Neuronal stem cell (in vitro differentiated cells): ENCODE data around the gene SH3RF2.

Experiments
- DNase-seq: peaks from one replicate; pipeline ENCODE4 v3.0.0-alpha.2; 2013; ENCODE audit warnings: low spot score
- H2AFZ ChIP-seq: one replicate; pipeline ENCODE4 v1.6.1; 2013; ENCODE audit warnings: mild to moderate bottlenecking, low read length, inconsistent platforms
- H2AK5ac ChIP-seq: 2 replicates; pipeline ENCODE4 v1.6.1; 2013; ENCODE audit warnings: low read depth, mild to moderate bottlenecking, inconsistent platforms, low read length, moderate library complexity, mixed read lengths
- H2BK120ac ChIP-seq: 2 replicates; pipeline ENCODE4 v1.6.1; 2013; ENCODE audit warnings: low read depth, mild to moderate bottlenecking, inconsistent platforms, low read length, moderate library complexity, mixed read lengths
- H2BK12ac ChIP-seq: one replicate; pipeline ENCODE4 v1.6.1; 2013; ENCODE audit warnings: low read length, inconsistent platforms
- H2BK15ac ChIP-seq: 2 replicates; pipeline ENCODE4 v1.6.1; 2013; ENCODE audit warnings: mild to moderate bottlenecking, low read length, inconsistent platforms, mixed read lengths
- H2BK5ac ChIP-seq: one replicate; pipeline ENCODE4 v1.6.1; 2013; ENCODE audit warnings: inconsistent platforms, mild to moderate bottlenecking, low read length, moderate library complexity
- H3K14ac ChIP-seq: one replicate; pipeline ENCODE4 v1.6.1; 2013; ENCODE audit warnings: low read length, inconsistent platforms
- H3K18ac ChIP-seq: 2 replicates; pipeline ENCODE4 v1.6.1; 2013; ENCODE audit warnings: low read length, inconsistent platforms
- H3K23ac ChIP-seq: 2 replicates; pipeline ENCODE4 v1.6.1; 2013; ENCODE audit warnings: low read depth, mild to moderate bottlenecking, mixed read lengths, low read length, inconsistent platforms; ENCODE audit not compliant: poor library complexity
- H3K27ac ChIP-seq: replicated peaks from 3 replicates; pipeline ENCODE4 v1.5.1; 2013; ENCODE audit warnings: low read length, inconsistent platforms
- H3K27me3 ChIP-seq, 3 experiments: 2 replicates each; pipeline ENCODE4 v1.6.1; 2013; ENCODE audit warnings: low read length in 3 of 3, mild to moderate bottlenecking in 2 of 3, inconsistent platforms in 1 of 3, low read depth in 1 of 3, mixed read lengths in 1 of 3, moderate library complexity in 1 of 3; ENCODE audit not compliant: control insufficient read depth in 3 of 3, insufficient read depth in 3 of 3
- H3K36me3 ChIP-seq, 2 donors: replicated peaks in 1 of 2; 2 replicates each; pipeline ENCODE4 v1.6.1; 2013; ENCODE audit warnings: low read length in 2 of 2; ENCODE audit not compliant: control insufficient read depth in 2 of 2, insufficient read depth in 2 of 2
- H3K4ac ChIP-seq: 2 replicates; pipeline ENCODE4 v1.6.1; 2013; ENCODE audit warnings: inconsistent platforms, mild to moderate bottlenecking, low read length, moderate library complexity
- H3K4me1 ChIP-seq, 2 donors: 1 replicate in 1 of 2; 2 replicates in 1 of 2; pipeline ENCODE4 v1.6.1; 2013; ENCODE audit warnings: low read length in 2 of 2, low read depth in 1 of 2; ENCODE audit not compliant: control insufficient read depth in 2 of 2, insufficient read depth in 1 of 2
- H3K4me2 ChIP-seq: one replicate; pipeline ENCODE4 v1.6.1; 2013; ENCODE audit warnings: mild to moderate bottlenecking, low read length, inconsistent platforms; ENCODE audit not compliant: insufficient read depth, poor library complexity, severe bottlenecking
- H3K4me3 ChIP-seq, 2 donors: 2 replicates each; pipeline ENCODE4 v1.5.1; 2013; ENCODE audit warnings: low read length in 2 of 2, mild to moderate bottlenecking in 2 of 2, inconsistent platforms in 1 of 2, moderate library complexity in 1 of 2
- H3K79me1 ChIP-seq: one replicate; pipeline ENCODE4 v1.6.1; 2013; ENCODE audit warnings: low read depth, mild to moderate bottlenecking, inconsistent platforms, low read length, moderate library complexity
- H3K9ac ChIP-seq: one replicate; pipeline ENCODE4 v1.6.1; 2013; ENCODE audit warnings: mild to moderate bottlenecking, low read depth, low read length, inconsistent platforms; ENCODE audit not compliant: poor library complexity
- H3K9me3 ChIP-seq, 2 donors: replicated peaks in 1 of 2; 2 replicates each; pipeline versions ENCODE3 to v1.6.1; 2013; ENCODE audit warnings: low read length in 2 of 2, mild to moderate bottlenecking in 2 of 2, inconsistent platforms in 1 of 2, low read depth in 1 of 2, mixed read lengths in 1 of 2, moderate library complexity in 1 of 2; ENCODE audit not compliant: control insufficient read depth in 2 of 2, insufficient read depth in 1 of 2
- H4K8ac ChIP-seq: one replicate; pipeline ENCODE4 v1.6.1; 2013; ENCODE audit warnings: low read depth, mild to moderate bottlenecking, inconsistent platforms, low read length, moderate library complexity
- H4K91ac ChIP-seq: one replicate; pipeline ENCODE4 v1.6.1; 2013; ENCODE audit warnings: low read length, low read depth, mild to moderate bottlenecking, inconsistent platforms; ENCODE audit not compliant: poor library complexity
- WGBS, 2 donors: extraction: QIAGEN DNeasy Blood & Tissue Kit; methylation state at CpG; one replicate each; pipeline ENCODE4 v1.1.7; 2013; ENCODE audit warnings: missing lambda C conversion rate in 2 of 2, mixed read lengths in 1 of 2; ENCODE audit not compliant: insufficient read length in 2 of 2, insufficient replicate concordance in 1 of 2; ENCODE audit errors: extremely low coverage in 2 of 2; 5-methylcytosine and 5-hydroxymethylcytosine counted together

The SH3RF2 gene

GRCh38 chr5:145942749-145943148 is 6.4 kb downstream of the SH3RF2 start:
- Histone ChIP-seq H3K4me1 (peaks cover 0 to 16% of the 10 kb centered on the region in 2 donors), H3K27ac (no peak overlapping the region), H2AFZ (no peak overlapping the region), H3K14ac (no peak overlapping the region), H3K23ac (no peak overlapping the region), H3K4ac (no peak overlapping the region), H3K9ac (no peak overlapping the region), H3K4me3 (no peak overlapping the region), H3K4me2 (no peak overlapping the region), H2BK12ac (no peak overlapping the region), H3K79me1 (no peaks in the 10 kb centered on the region), H3K27me3 (peaks cover 0 to 21% (median 0%) of the 10 kb centered on the region in 3 experiments), H3K36me3 (no peaks in the 10 kb centered on the region), H3K18ac (no peak overlapping the region), H4K8ac (no peak overlapping the region), H2BK5ac (no peak overlapping the region), H2BK15ac (no peak overlapping the region), H2BK120ac (no peak overlapping the region), H4K91ac (no peak overlapping the region), H3K9me3 (no peaks in the 10 kb centered on the region), H2AK5ac (no peak overlapping the region)
- no peak for DNase-seq

- H2BK120ac ChIP-seq, result no peak overlapping the region
- H3K4ac ChIP-seq, result no peak overlapping the region
- no CpG with 5 or more reads among the region's 2 CpGs for WGBS, 2 donors
- no peak for DNase-seq
- no peak overlapping the region for H3K18ac ChIP-seq
- no peak overlapping the region for H3K23ac ChIP-seq
- peaks cover 0 to 14% (median 0%) of the 10 kb centered on the region in 3 experiments for H3K27me3 ChIP-seq
- H3K36me3 ChIP-seq, result no peaks in the 10 kb centered on the region
- H3K9me3 ChIP-seq, result no peaks in the 10 kb centered on the region
- no peak overlapping the region for H3K9ac ChIP-seq
- H3K14ac ChIP-seq, result no peak overlapping the region
- H2AK5ac ChIP-seq, result no peak overlapping the region
- H2BK5ac ChIP-seq, result no peak overlapping the region
- no peaks in the 10 kb centered on the region for H3K79me1 ChIP-seq
- H2BK15ac ChIP-seq, result no peak overlapping the region
- no peak overlapping the region for H4K8ac ChIP-seq
- no peak overlapping the region for H3K4me2 ChIP-seq
- no peak overlapping the region for H2AFZ ChIP-seq
- no peak overlapping the region for H4K91ac ChIP-seq
- H3K27ac ChIP-seq, result no peak overlapping the region
- H2BK12ac ChIP-seq, result no peak overlapping the region
- no peak overlapping the region for H3K4me3 ChIP-seq
- peaks cover 0 to 10% of the 10 kb centered on the region in 2 donors for H3K4me1 ChIP-seq
These were observed 7.3 kb downstream of the SH3RF2 start for GRCh38 chr5:145943674-145944121.

GRCh38 chr5:145944328-145944727 is 8.0 kb downstream of the SH3RF2 start:
- H3K4me3 ChIP-seq, result no peak overlapping the region
- no peak overlapping the region for H3K23ac ChIP-seq
- H3K36me3 ChIP-seq, result no peaks in the 10 kb centered on the region
- no peak overlapping the region for H3K27ac ChIP-seq
- H3K27me3 ChIP-seq, result peaks cover 0 to 9% (median 0%) of the 10 kb centered on the region in 3 experiments
- H2BK120ac ChIP-seq, result no peak overlapping the region
- no peak overlapping the region for H3K4me2 ChIP-seq
- peaks cover 0 to 9% of the 10 kb centered on the region in 2 donors for H3K4me1 ChIP-seq
- no peak overlapping the region for H2BK12ac ChIP-seq
- no peak overlapping the region for H2AFZ ChIP-seq
- H2BK15ac ChIP-seq, result no peak overlapping the region
- H3K14ac ChIP-seq, result no peak overlapping the region
- no peak overlapping the region for H4K8ac ChIP-seq
- no CpG with 5 or more reads among the region's 3 CpGs for WGBS, 2 donors
- no peak overlapping the region for H3K18ac ChIP-seq
- no peak overlapping the region for H2AK5ac ChIP-seq
- no peak overlapping the region for H4K91ac ChIP-seq
- H3K4ac ChIP-seq, result no peak overlapping the region
- H3K9me3 ChIP-seq, result no peaks in the 10 kb centered on the region
- no peak overlapping the region for H2BK5ac ChIP-seq
- no peak for DNase-seq
- no peak overlapping the region for H3K9ac ChIP-seq
- H3K79me1 ChIP-seq, result no peaks in the 10 kb centered on the region

GRCh38 chr5:145945620-145946111 is 9.3 kb downstream of the SH3RF2 start:
- no peak overlapping the region for H3K27ac ChIP-seq
- no peak overlapping the region for H2BK120ac ChIP-seq
- no peak overlapping the region for H2BK15ac ChIP-seq
- H3K36me3 ChIP-seq, result no peaks in the 10 kb centered on the region
- WGBS, 2 donors, result no CpG with 5 or more reads among the region's 2 CpGs
- H3K14ac ChIP-seq, result no peak overlapping the region
- no peak overlapping the region for H2BK12ac ChIP-seq
- no peak overlapping the region for H3K4me2 ChIP-seq
- no peak overlapping the region for H4K8ac ChIP-seq
- H2AFZ ChIP-seq, result no peak overlapping the region
- no peak overlapping the region for H2BK5ac ChIP-seq
- no peak overlapping the region for H3K23ac ChIP-seq
- H3K27me3 ChIP-seq, result peaks cover 0 to 4% (median 0%) of the 10 kb centered on the region in 3 experiments
- peak overlapping the region; percentile 7 for H3K18ac ChIP-seq
- H3K4ac ChIP-seq, result no peak overlapping the region
- H3K4me3 ChIP-seq, result no peak overlapping the region
- no peak for DNase-seq
- peak overlapping the region; percentile 80 for H4K91ac ChIP-seq
- no peak overlapping the region for H3K9ac ChIP-seq
- H2AK5ac ChIP-seq, result no peak overlapping the region
- H3K9me3 ChIP-seq, result no peaks in the 10 kb centered on the region
- H3K4me1 ChIP-seq, result peaks cover 0 to 9% of the 10 kb centered on the region in 2 donors
- H3K79me1 ChIP-seq, result no peaks in the 10 kb centered on the region
